Measurements from ENCODE around the gene VPS16.

VPS16 gene

DNA sequence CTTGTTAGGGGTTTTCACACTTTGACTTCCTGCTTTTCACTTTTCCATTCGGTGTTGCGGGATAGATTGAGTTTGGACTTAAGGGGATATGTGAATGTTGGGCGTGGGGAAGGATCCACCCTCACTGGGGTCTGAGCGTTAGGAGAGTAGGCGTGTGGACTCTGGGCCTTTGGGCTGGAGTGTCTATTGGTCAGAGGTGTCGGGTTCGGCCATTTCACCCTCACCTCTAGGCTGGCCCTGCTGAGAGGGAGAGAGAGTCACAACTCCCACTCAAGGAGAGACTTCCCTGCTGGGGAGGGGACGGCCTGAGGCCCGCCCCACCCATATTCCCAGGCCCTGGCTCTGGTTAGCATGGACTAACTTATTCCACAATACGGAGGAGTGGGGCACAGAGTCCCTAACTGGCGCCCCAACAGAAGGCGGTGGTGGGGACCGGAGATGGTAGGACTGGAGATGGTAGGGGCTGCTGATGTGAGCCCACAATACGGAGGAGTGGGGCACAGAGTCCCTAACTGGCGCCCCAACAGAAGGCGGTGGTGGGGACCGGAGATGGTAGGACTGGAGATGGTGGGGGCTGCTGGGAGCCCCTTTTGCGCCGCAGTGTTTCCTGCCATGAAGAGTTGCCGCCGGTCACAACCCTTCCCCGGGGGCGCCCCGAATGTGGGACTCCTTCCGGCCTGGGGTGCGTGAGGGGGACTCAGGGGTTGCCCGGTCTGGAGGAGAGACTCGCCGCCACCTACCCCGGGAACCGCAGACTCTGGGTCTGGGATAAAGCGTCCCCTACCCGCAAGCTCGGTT is 31.3 kb downstream of the VPS16 start:
- peak; percentile 27 for DNase-seq (ENCODE audit: low read depth)
- peak overlapping the region; percentile 83 for H3K4me3 ChIP-seq (ENCODE audit: low read depth, low read length)
- TF ChIP-seq, protein P1, sequence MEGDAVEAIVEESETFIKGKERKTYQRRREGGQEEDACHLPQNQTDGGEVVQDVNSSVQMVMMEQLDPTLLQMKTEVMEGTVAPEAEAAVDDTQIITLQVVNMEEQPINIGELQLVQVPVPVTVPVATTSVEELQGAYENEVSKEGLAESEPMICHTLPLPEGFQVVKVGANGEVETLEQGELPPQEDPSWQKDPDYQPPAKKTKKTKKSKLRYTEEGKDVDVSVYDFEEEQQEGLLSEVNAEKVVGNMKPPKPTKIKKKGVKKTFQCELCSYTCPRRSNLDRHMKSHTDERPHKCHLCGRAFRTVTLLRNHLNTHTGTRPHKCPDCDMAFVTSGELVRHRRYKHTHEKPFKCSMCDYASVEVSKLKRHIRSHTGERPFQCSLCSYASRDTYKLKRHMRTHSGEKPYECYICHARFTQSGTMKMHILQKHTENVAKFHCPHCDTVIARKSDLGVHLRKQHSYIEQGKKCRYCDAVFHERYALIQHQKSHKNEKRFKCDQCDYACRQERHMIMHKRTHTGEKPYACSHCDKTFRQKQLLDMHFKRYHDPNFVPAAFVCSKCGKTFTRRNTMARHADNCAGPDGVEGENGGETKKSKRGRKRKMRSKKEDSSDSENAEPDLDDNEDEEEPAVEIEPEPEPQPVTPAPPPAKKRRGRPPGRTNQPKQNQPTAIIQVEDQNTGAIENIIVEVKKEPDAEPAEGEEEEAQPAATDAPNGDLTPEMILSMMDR (conservative IDR thresholded peaks at IDR 0.05; ENCODE audit: low read depth, low read length): no peak

DNA sequence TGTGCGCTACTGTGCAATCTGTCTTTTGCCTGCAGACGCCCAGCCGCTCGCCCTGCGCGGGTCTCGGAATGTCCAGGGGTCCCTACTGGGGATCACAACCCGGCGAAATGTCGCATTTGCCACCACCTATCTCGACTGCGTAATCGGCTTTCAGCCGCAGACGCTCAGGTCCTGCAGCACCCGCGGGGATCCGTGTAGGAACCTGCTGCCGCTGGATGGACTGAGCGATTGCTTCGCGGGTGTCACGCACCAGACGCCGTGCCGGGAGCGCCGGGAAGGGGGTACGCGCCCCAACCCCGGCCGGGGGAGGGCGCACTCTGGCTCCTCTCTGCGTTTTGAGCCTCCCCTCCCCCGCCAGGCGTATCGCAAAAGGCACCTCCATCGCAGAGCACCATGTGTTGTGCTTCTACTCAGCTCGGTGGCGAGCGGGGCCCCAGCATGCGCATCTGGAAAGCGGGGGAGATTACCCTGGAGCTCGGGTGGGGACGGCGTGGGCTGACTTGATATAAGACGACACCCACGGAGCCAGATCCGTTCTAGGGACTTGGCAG is 32.0 kb downstream of the VPS16 start:
- peak; percentile 66 for DNase-seq (ENCODE audit: low read depth)
- peak overlapping the region; percentile 83 for H3K4me3 ChIP-seq (ENCODE audit: low read depth, low read length)
- TF ChIP-seq, protein P1 (conservative IDR thresholded peaks at IDR 0.05; ENCODE audit: low read depth, low read length): peak; percentile 45

DNA sequence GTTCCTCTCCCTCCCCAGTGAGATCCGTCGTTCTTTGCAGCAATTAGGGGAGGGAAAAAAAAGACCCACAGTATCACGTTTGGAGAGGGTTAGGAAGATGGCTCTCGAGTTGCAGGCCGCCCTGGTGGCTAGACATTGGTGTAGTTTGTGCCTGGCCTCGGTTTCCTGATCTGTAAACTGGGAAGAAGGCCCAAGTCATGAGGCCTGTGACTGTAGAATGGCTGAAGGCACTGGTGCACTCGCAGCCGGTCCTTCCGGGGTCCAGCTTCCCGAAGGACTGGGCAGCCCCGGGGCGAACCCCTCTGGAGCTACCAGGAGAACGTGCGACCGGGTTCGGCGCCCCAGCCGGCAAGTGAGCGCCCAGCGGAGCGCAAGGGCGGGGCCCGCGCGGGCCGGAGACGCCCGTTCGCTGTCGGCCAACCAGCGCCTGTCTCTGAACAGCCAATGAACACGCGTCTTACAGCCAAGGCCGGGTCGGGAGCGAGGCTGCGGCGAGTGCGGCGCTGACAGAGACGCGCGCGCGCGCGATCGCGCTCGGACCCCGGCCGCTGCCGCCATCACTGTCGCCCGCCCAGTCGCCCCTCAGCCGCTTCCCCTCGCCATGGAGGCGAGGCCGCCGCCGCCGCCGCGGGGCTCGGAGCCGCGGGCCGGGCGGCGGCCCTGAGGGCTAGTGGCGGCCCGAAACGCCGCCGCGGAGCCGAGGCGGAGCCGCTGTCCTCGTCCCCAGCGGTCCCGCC is 32.6 kb downstream of the VPS16 start, which contains the start of gene PTPRA:
PTPRA (plus strand) TSS at position 472 of the 737 bp plus-strand sequence. CDS start 90,797 bp downstream, outside the sequence.
- peak; percentile 92 for DNase-seq (ENCODE audit: low read depth)
- TF ChIP-seq, protein P1 (conservative IDR thresholded peaks at IDR 0.05; ENCODE audit: low read depth, low read length): no peak
- H3K4me3 ChIP-seq (ENCODE audit: low read depth, low read length): peak within 1 kb of the TSS; percentile 83

DNA sequence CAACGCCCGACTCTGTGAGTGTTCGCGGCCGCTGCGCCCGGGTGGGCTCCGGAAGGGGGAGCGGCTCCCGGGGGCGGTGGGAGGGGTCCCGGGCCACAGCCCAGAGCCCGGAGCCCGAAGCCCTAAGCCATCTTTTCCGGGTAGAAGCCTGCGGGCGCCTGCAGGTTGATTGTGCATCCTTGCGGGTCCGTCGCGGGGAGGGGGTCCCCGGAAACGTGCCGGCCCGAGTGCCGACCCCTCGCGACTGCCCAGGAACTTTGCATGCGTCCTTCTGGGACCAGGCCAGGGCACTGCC is 33.1 kb downstream of the VPS16 start:
- H3K4me3 ChIP-seq (ENCODE audit: low read depth, low read length): peak overlapping the region; percentile 83
- TF ChIP-seq, protein P1 (conservative IDR thresholded peaks at IDR 0.05; ENCODE audit: low read depth, low read length): no peak
- DNase-seq (ENCODE audit: low read depth): peak; percentile 17

DNA sequence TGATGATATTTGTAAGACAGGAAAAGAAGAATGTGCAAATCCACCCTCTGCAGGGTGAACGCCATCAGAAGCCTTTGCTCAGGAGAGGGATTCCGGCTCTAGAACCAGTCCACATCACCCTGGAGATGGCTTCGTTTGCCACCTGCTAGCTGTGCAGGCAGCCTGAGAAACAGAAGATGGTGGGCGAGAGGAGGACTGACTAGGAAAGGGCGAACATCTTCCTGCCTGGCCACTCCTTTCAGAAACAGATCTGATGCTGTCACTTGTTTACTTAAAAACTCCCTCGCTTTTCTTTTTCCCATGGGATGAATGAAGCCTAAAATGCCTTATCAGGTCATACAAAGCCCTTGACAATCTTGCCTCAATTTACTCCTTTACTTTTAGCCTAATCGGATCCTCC is 33.9 kb downstream of the VPS16 start:
- peak; percentile 25 for DNase-seq (ENCODE audit: low read depth)
- TF ChIP-seq, protein P1 (conservative IDR thresholded peaks at IDR 0.05; ENCODE audit: low read depth, low read length): no peak

DNA sequence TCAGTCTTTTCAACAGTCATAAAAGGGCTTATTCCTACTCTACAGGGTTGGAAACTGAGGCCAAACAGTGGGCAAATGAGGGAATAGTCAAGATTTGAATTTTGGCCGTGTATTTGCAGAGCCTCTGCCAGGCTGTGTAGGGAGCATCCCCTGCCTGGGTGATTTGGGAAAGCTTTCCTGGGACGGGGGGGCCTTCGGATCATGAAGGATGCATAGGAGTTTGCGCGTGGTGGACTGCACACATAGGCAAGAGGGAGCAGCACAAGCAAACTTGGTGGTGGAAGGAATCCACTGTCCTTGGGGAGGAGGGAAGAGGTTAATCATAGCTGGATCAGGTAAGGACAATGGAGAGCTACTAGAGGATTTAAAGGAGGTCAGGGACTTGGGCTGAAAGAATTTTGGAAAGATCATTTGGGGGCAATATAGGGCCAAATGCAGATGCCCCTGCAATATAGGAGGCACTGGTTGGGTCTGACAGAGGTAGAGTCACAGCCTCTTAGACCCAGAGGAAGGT is 35.2 kb downstream of the VPS16 start:
- TF ChIP-seq, protein P1 (conservative IDR thresholded peaks at IDR 0.05; ENCODE audit: low read depth, low read length): no peak
- no peak overlapping the region for H3K4me3 ChIP-seq (ENCODE audit: low read depth, low read length)
- no peak for DNase-seq (ENCODE audit: low read depth)

More for the DNA sequence above, 33.9 kb downstream of the VPS16 start:
- H3K4me3 ChIP-seq (ENCODE audit: low read depth, low read length): peak overlapping the region; percentile 83

Data from choroid plexus epithelial cell (primary cell).